Small intestine (tissue), 7 donors: ENCODE data around the gene IQUB. TPM values are rescaled to one million over a fixed set of nuclear protein-coding genes. Genes with fewer than 3 reads are reported as not detected.

Experiments used
- DNase-seq, 2 donors: peaks; one replicate each; pipeline versions ENCODE4 v3.0.0 to v3.0.0-alpha.2; 2013
- FAIRE-seq: peaks from 2 replicates; lab custom pipeline; 2012; peaks lifted over from hg19 to GRCh38; lab: Jason Lieb, UNC
- H3K27ac ChIP-seq, 3 donors: one replicate each; pipeline ENCODE4 v1.5.1; 2013; ENCODE audit warnings: low read length in 2 of 3, mild to moderate bottlenecking in 2 of 3, control low read depth in 1 of 3, inconsistent platforms in 1 of 3, low read depth in 1 of 3, moderate library complexity in 1 of 3
- H3K27me3 ChIP-seq, 3 donors: one replicate each; pipeline ENCODE4 v1.6.1; 2013; ENCODE audit warnings: low read length in 3 of 3, inconsistent platforms in 1 of 3; ENCODE audit not compliant: control insufficient read depth in 3 of 3, insufficient read depth in 3 of 3
- H3K36me3 ChIP-seq, 3 donors: one replicate each; pipeline ENCODE4 v1.6.1; 2013; ENCODE audit warnings: low read length in 3 of 3, inconsistent platforms in 1 of 3, low read depth in 1 of 3, mild to moderate bottlenecking in 1 of 3, moderate library complexity in 1 of 3; ENCODE audit not compliant: control insufficient read depth in 3 of 3, insufficient read depth in 2 of 3
- H3K4me1 ChIP-seq, 3 donors: one replicate each; pipeline ENCODE4 v1.6.1; 2013; ENCODE audit warnings: low read length in 2 of 3, inconsistent platforms in 1 of 3, low read depth in 1 of 3, mild to moderate bottlenecking in 1 of 3, moderate library complexity in 1 of 3; ENCODE audit not compliant: control insufficient read depth in 3 of 3, insufficient read depth in 2 of 3
- H3K4me3 ChIP-seq, 3 donors: one replicate each; pipeline ENCODE4 v1.5.1; 2013; ENCODE audit warnings: low read length in 3 of 3, control low read depth in 1 of 3, inconsistent platforms in 1 of 3, low read depth in 1 of 3, mild to moderate bottlenecking in 1 of 3, moderate library complexity in 1 of 3
- H3K9me3 ChIP-seq, 2 donors: one replicate each; pipeline ENCODE4 v1.6.1; 2013; ENCODE audit warnings: low read depth in 1 of 2, low read length in 1 of 2; ENCODE audit not compliant: control insufficient read depth in 2 of 2, insufficient read depth in 1 of 2
- WGBS, 3 donors: extraction: QIAGEN DNeasy Blood & Tissue Kit; methylation state at CpG; one replicate each; pipeline ENCODE4 v1.1.7; 2013; 5-methylcytosine and 5-hydroxymethylcytosine counted together
- polyA plus RNA-seq, 4 donors: library from polyadenylated mRNA; stranded (reverse) in 3 of 4; unstranded in 1 of 4; fragments of 200-250 nt in 3 of 4; fragments of 120-200 nt in 1 of 4; gene quantifications; one replicate each; pipeline versions ENCODE4 v1.2.1 to v1.2.3, GENCODE V29; 2013
- donor health status: healthy with polysubstance abuse.
- donor health status: control.
- donor health status: control.
- donor health status: Bipolar disorder and iron deficiency.
- donor health status: healthy.

IQUB gene
- polyA plus RNA-seq, 4 donors, result 0.03 to 0.22 (median 0.19) TPM; not detected in 1

GRCh38 chr7:123571187-123571586, 36.8 kb upstream of the IQUB start:
- DNase-seq (no peak), FAIRE-seq (no peak)
- H3K4me3 ChIP-seq, result no peak overlapping the region
- no peaks in the 10 kb centered on the region for H3K36me3 ChIP-seq
- no peaks in the 10 kb centered on the region for H3K4me1 ChIP-seq
- H3K27ac ChIP-seq, result no peak overlapping the region
- H3K9me3 ChIP-seq, result no peaks in the 10 kb centered on the region
- 41 to 52% (median 49%) methylated on average over 1 of the region's 1 CpG for WGBS, 3 donors
- H3K27me3 ChIP-seq, result no peaks in the 10 kb centered on the region

- H3K27me3 ChIP-seq, result no peaks in the 10 kb centered on the region
- no peak for FAIRE-seq
- H3K36me3 ChIP-seq, result no peaks in the 10 kb centered on the region
- H3K4me1 ChIP-seq, result no peaks in the 10 kb centered on the region
- H3K9me3 ChIP-seq, result no peaks in the 10 kb centered on the region
- WGBS, 3 donors, result 55 to 63% (median 61%) methylated on average over 4 of the region's 4 CpGs
- DNase-seq, result no peak
- H3K4me3 ChIP-seq, result no peak overlapping the region
- no peak overlapping the region for H3K27ac ChIP-seq
Measured at GRCh38 chr7:123570390-123571182, 36.2 kb upstream of the IQUB start.

- Histone ChIP-seq H3K36me3 (no peaks in the 10 kb centered on the region), H3K4me1 (no peaks in the 10 kb centered on the region), H3K4me3 (no peak overlapping the region), H3K27ac (no peak overlapping the region), H3K27me3 (no peaks in the 10 kb centered on the region), H3K9me3 (no peaks in the 10 kb centered on the region)
- no peak for FAIRE-seq
- 37 to 51% (median 39%) methylated on average over 2 of the region's 2 CpGs for WGBS, 3 donors
- no peak for DNase-seq
Measured at GRCh38 chr7:123569352-123570010, 35.1 kb upstream of the IQUB start.

- FAIRE-seq (no peak), DNase-seq (no peak)
- Histone ChIP-seq H3K4me3 (no peak overlapping the region), H3K27ac (no peak overlapping the region), H3K9me3 (no peaks in the 10 kb centered on the region), H3K4me1 (no peaks in the 10 kb centered on the region), H3K27me3 (no peaks in the 10 kb centered on the region), H3K36me3 (no peaks in the 10 kb centered on the region)
Measured at GRCh38 chr7:123562121-123562520, 27.7 kb upstream of the IQUB start.

- Histone ChIP-seq H3K4me3 (peak overlapping the region in 2 of 3 donors; percentile 77 to 89), H3K27ac (peak overlapping the region; percentile 38 to 94 (median 71)), H3K4me1 (peaks cover 0 to 5% (median 2%) of the 10 kb centered on the region in 3 donors), H3K36me3 (peaks cover 0 to 4% (median 2%) of the 10 kb centered on the region in 3 donors), H3K27me3 (no peaks in the 10 kb centered on the region), H3K9me3 (no peaks in the 10 kb centered on the region)
- FAIRE-seq (no peak), DNase-seq (no peak)
- WGBS, 3 donors, result 52 to 65% (median 64%) methylated on average over 4 of the region's 4 CpGs
Measured at GRCh38 chr7:123558289-123558874, 24.0 kb upstream of the IQUB start.

GRCh38 chr7:123557398-123558288, 23.2 kb upstream of the IQUB start, which contains the start of gene NDUFA5:
TSS of gene NDUFA5 (minus strand) at chr7:123557818. CDS start at chr7:123557795, 23 bp downstream.
- H3K36me3 ChIP-seq, result peaks cover 0 to 7% (median 2%) of the 10 kb centered on the region in 3 donors
- peaks cover 0 to 5% (median 2%) of the 10 kb centered on the region in 3 donors for H3K4me1 ChIP-seq
- H3K9me3 ChIP-seq, result no peaks in the 10 kb centered on the region
- DNase-seq (peak; percentile 99), FAIRE-seq (no peak)
- peak within 1 kb of the TSS; percentile 38 to 94 (median 83) for H3K27ac ChIP-seq
- H3K4me3 ChIP-seq, result peak within 1 kb of the TSS; percentile 61 to 89 (median 77)
- no peaks in the 10 kb centered on the region for H3K27me3 ChIP-seq
- WGBS, 3 donors, result 0 to 1% (median 0%) methylated on average over 40 of the region's 40 CpGs

GRCh38 chr7:123557016-123557397, 22.6 kb upstream of the IQUB start:
- Histone ChIP-seq H3K36me3 (peaks cover 0 to 8% (median 2%) of the 10 kb centered on the region in 3 donors), H3K9me3 (no peaks in the 10 kb centered on the region), H3K4me3 (peak overlapping the region; percentile 58 to 89 (median 77)), H3K27ac (peak overlapping the region; percentile 38 to 91 (median 83)), H3K27me3 (no peaks in the 10 kb centered on the region), H3K4me1 (peaks cover 0 to 5% (median 2%) of the 10 kb centered on the region in 3 donors)
- DNase-seq (no peak), FAIRE-seq (no peak)
- WGBS, 3 donors, result 3 to 5% (median 4%) methylated on average over 12 of the region's 12 CpGs

GRCh38 chr7:123555484-123555883, 21.1 kb upstream of the IQUB start:
- no peaks in the 10 kb centered on the region for H3K27me3 ChIP-seq
- H3K36me3 ChIP-seq, result peaks cover 0 to 10% (median 2%) of the 10 kb centered on the region in 3 donors
- DNase-seq, result no peak
- no peaks in the 10 kb centered on the region for H3K9me3 ChIP-seq
- no peak overlapping the region for H3K27ac ChIP-seq
- no peak for FAIRE-seq
- H3K4me3 ChIP-seq, result no peak overlapping the region
- H3K4me1 ChIP-seq, result peaks cover 0 to 5% (median 2%) of the 10 kb centered on the region in 3 donors
